ENCODE results near the gene MDFIC2.

- TF ChIP-seq SMC3 (IDR thresholded peaks at IDR 0.05; ENCODE audit: low read depth, low read length) = no peak
- TF ChIP-seq, protein P1, sequence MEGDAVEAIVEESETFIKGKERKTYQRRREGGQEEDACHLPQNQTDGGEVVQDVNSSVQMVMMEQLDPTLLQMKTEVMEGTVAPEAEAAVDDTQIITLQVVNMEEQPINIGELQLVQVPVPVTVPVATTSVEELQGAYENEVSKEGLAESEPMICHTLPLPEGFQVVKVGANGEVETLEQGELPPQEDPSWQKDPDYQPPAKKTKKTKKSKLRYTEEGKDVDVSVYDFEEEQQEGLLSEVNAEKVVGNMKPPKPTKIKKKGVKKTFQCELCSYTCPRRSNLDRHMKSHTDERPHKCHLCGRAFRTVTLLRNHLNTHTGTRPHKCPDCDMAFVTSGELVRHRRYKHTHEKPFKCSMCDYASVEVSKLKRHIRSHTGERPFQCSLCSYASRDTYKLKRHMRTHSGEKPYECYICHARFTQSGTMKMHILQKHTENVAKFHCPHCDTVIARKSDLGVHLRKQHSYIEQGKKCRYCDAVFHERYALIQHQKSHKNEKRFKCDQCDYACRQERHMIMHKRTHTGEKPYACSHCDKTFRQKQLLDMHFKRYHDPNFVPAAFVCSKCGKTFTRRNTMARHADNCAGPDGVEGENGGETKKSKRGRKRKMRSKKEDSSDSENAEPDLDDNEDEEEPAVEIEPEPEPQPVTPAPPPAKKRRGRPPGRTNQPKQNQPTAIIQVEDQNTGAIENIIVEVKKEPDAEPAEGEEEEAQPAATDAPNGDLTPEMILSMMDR (IDR thresholded peaks at IDR 0.05) = no peak
Observed at GRCh38 chr3:70261283-70261682, 51.2 kb downstream of the MDFIC2 start.

All from SK-N-SH (cell line).